ENCODE data around the gene UHRF2. TPM values are rescaled to one million over a fixed set of nuclear protein-coding genes. Genes with fewer than 3 reads are reported as not detected.

Gene UHRF2
- total and polyA plus RNA-seq, 2 of the 4 experiments (the other 2 are of a cell fraction): 27.6 to 37.3 TPM

- H3K9me1 ChIP-seq (ENCODE audit: insufficient read depth, low read length): no peaks in the 10 kb centered on the region
- H3K9ac ChIP-seq (ENCODE audit: low read depth, low read length): 0 out of 2 replicates have a peak overlapping the region, but pooled peaks have one; percentile 1
- H3K18ac ChIP-seq (ENCODE audit: low read depth, low read length): no peak overlapping the region
- intact Hi-C loops (cut with micrococcal nuclease) (no loop called here), in situ Hi-C loops (cut with MboI; ENCODE audit: low sequenced_read_pairs) (no loop called here), dilution Hi-C loops (cut with HindIII; ENCODE audit: low sequenced_read_pairs, unreplicated experiment) (no loop called here)
- H3K14ac ChIP-seq (replicated peaks; ENCODE audit: low read depth, low read length): peak overlapping the region; percentile 11
- no peak overlapping the region for H2AFZ ChIP-seq (replicated peaks; ENCODE audit: low read length, poor library complexity)
- H4K91ac ChIP-seq (ENCODE audit: insufficient read depth, low read depth, low read length): no peak overlapping the region
- H3K9me3 ChIP-seq (ENCODE audit: control insufficient read depth, insufficient read depth, low read length): no peaks in the 10 kb centered on the region
- TF ChIP-seq MXI1 (IDR thresholded peaks at IDR 0.05; ENCODE audit: borderline replicate concordance, low read depth, low read length) (no peak), RFX5 (IDR thresholded peaks at IDR 0.05; ENCODE audit: low read depth, low read length) (no peak), CEBPB (IDR thresholded peaks at IDR 0.05; ENCODE audit: low read depth, low read length) (no peak), MAFK (IDR thresholded peaks at IDR 0.05; ENCODE audit: low read depth, low read length) (no peak), POLR2A (IDR thresholded peaks at IDR 0.05; ENCODE audit: low read depth, low read length) (no peak), SMC3 (IDR thresholded peaks at IDR 0.05; ENCODE audit: low read depth, low read length) (no peak), USF2 (IDR thresholded peaks at IDR 0.05; ENCODE audit: low read depth, low read length) (no peak), ELK1 (IDR thresholded peaks at IDR 0.05; ENCODE audit: borderline replicate concordance, low read depth, low read length) (no peak), NFE2L2 (IDR thresholded peaks at IDR 0.05; ENCODE audit: low read depth, low read length) (no peak), BHLHE40 (IDR thresholded peaks at IDR 0.05; ENCODE audit: low read depth, low read length) (no peak), FOS (IDR thresholded peaks at IDR 0.05; ENCODE audit: low read depth, low read length) (no peak), CHD1 (IDR thresholded peaks at IDR 0.05; ENCODE audit: low read depth, low read length) (no peak), RAD21 (IDR thresholded peaks at IDR 0.05; ENCODE audit: low read length) (no peak), MAZ (IDR thresholded peaks at IDR 0.05; ENCODE audit: borderline replicate concordance, low read depth, low read length) (no peak), RCOR1 (IDR thresholded peaks at IDR 0.05; ENCODE audit: insufficient replicate concordance, low read length) (no peak)
- TF ChIP-seq, protein P1, sequence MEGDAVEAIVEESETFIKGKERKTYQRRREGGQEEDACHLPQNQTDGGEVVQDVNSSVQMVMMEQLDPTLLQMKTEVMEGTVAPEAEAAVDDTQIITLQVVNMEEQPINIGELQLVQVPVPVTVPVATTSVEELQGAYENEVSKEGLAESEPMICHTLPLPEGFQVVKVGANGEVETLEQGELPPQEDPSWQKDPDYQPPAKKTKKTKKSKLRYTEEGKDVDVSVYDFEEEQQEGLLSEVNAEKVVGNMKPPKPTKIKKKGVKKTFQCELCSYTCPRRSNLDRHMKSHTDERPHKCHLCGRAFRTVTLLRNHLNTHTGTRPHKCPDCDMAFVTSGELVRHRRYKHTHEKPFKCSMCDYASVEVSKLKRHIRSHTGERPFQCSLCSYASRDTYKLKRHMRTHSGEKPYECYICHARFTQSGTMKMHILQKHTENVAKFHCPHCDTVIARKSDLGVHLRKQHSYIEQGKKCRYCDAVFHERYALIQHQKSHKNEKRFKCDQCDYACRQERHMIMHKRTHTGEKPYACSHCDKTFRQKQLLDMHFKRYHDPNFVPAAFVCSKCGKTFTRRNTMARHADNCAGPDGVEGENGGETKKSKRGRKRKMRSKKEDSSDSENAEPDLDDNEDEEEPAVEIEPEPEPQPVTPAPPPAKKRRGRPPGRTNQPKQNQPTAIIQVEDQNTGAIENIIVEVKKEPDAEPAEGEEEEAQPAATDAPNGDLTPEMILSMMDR (conservative IDR thresholded peaks at IDR 0.05; ENCODE audit: low read depth, low read length): no peak
- no peak overlapping the region for H2BK15ac ChIP-seq (ENCODE audit: low read depth, low read length)
- no peak overlapping the region for H4K8ac ChIP-seq (ENCODE audit: low read depth in 2 of 2, low read length in 2 of 2)
- 0 out of 2 replicates have a peak overlapping the region, but pooled peaks have one; percentile 23 for H2AK5ac ChIP-seq (ENCODE audit: low read depth, low read length)
- H3K4me3 ChIP-seq (ENCODE audit: insufficient read depth, low read depth, low read length): peak overlapping the region; percentile 83; the same call in 1 of the 2 replicates
- H3K27me3 ChIP-seq (ENCODE audit: control insufficient read depth, insufficient read depth, low read length): no peaks in the 10 kb centered on the region
- peaks cover 49% of the 10 kb centered on the region for H4K20me1 ChIP-seq (ENCODE audit: insufficient read depth, low read length)
- ChIA-PET CTCF (no interaction called here), POLR2A (ENCODE audit: unreplicated experiment) (interaction anchor here (1.0 kb wide), 1 partner anchor 153 kb away, joined by 3 read pairs; no protein-coding TSS in a partner anchor)
- no peak for ATAC-seq (ENCODE audit: low read depth)
- H2BK20ac ChIP-seq (ENCODE audit: low read depth, low read length): no peak overlapping the region
- peaks cover 2% of the 10 kb centered on the region; the same call in 1 of the 2 replicates for H3K36me3 ChIP-seq (ENCODE audit: control insufficient read depth, insufficient read depth, low read length)
- no peak overlapping the region for H2AK9ac ChIP-seq (replicated peaks; ENCODE audit: low read depth, low read length, poor library complexity)
- no peak for DNase-seq
- no peak overlapping the region for H4K5ac ChIP-seq (ENCODE audit: low read depth, low read length)
- H2BK5ac ChIP-seq (ENCODE audit: low read depth, low read length, poor library complexity, severe bottlenecking): peak overlapping the region; percentile 4
- H3K4me2 ChIP-seq (ENCODE audit: low read depth, low read length): peak overlapping the region; percentile 95
- peaks cover 8% of the 10 kb centered on the region for H3K4me1 ChIP-seq (ENCODE audit: control insufficient read depth, insufficient read depth, low read length)
- H2BK120ac ChIP-seq (ENCODE audit: low read depth, low read length): no peak overlapping the region
- no peak overlapping the region for H3K56ac ChIP-seq (ENCODE audit: extremely low read depth, insufficient read depth, low read length)
- BruUV-seq (replicated peaks): no TSS peak
- no peak overlapping the region for H3K27ac ChIP-seq (ENCODE audit: insufficient read depth, low read length)
- 17% methylated on average over 1 of the region's 5 CpGs; no CpG with 5 or more reads in 1 of the 2 experiments for WGBS, 2 experiments (ENCODE audit: extremely low coverage in 2 of 2, insufficient read length in 1 of 2)
- H3K79me1 ChIP-seq (ENCODE audit: low read depth in 1 of 2, low read length in 2 of 2): peaks cover 0 to 7% of the 10 kb centered on the region in 2 experiments; a peak in 1 of 4 replicates
- H3K23ac ChIP-seq (ENCODE audit: low read depth, low read length): no peak overlapping the region
- no peak overlapping the region for H3K4ac ChIP-seq (ENCODE audit: low read depth, low read length)
Observed at GRCh38 chr9:6415266-6415665, 2.3 kb downstream of the UHRF2 start.
